WTC11 (cell line): Measurements from ENCODE around the gene CDK11B. TPM values are rescaled to one million over a fixed set of nuclear protein-coding genes. Genes with fewer than 3 reads are reported as not detected.
"Not testable (repeated sequence)": the region's sequence is repeated elsewhere in the genome, so short reads cannot be mapped to it uniquely, and the experiment has no call there.

Source experiments
- ATAC-seq: fragments of 200-7000 bp; cut with Tn5 transposase; 2 replicates; pipeline ENCODE4 v1.10.0; 2021; ENCODE audit warnings: mild to moderate bottlenecking, moderate library complexity
- CTCF ChIA-PET: fragments of 300-600 bp; sonication (Branson Sonifier 250); formaldehyde crosslinking; loops from one replicate; lab custom pipeline; 2021; ENCODE audit warnings: antibody characterized with exemption; lab: Charles Lee
- POLR2A ChIA-PET: fragments of 350-600 bp; sonication (Branson Sonifier 250); formaldehyde crosslinking; loops from one replicate; lab custom pipeline; 2021; ENCODE audit warnings: antibody characterized with exemption; lab: Charles Lee
- DNase-seq: peaks from one replicate; pipeline ENCODE4 v3.0.0; 2021; ENCODE audit warnings: low spot score
- H3K27ac Mint-ChIP-seq: 2 replicates; pipeline ENCODE4 v1.8.0; 2021; ENCODE audit warnings: mixed read lengths
- H3K27me3 Mint-ChIP-seq: 2 replicates; pipeline ENCODE4 v1.8.0; 2021; ENCODE audit warnings: low read depth, mild to moderate bottlenecking, moderate library complexity, mixed read lengths
- H3K36me3 Mint-ChIP-seq: 2 replicates; pipeline ENCODE4 v1.8.0; 2021; ENCODE audit warnings: mixed read lengths
- H3K4me1 Mint-ChIP-seq: 2 replicates; pipeline ENCODE4 v1.8.0; 2022; ENCODE audit warnings: mixed read lengths
- H3K4me3 Mint-ChIP-seq: 2 replicates; pipeline ENCODE4 v1.8.0; 2021; ENCODE audit warnings: mild to moderate bottlenecking, moderate library complexity, mixed read lengths
- H3K9me3 Mint-ChIP-seq: 2 replicates; pipeline ENCODE4 v1.8.0; 2021; ENCODE audit warnings: mixed read lengths
- E2F1 ChIP-seq: sonication (generic); formaldehyde crosslinking; IDR thresholded peaks from 2 replicates; pipeline ENCODE4 v1.8.0; 2022; ENCODE audit warnings: mild to moderate bottlenecking, missing genetic modification reagents
- E2F4 ChIP-seq: sonication (generic); formaldehyde crosslinking; IDR thresholded peaks from 2 replicates; pipeline ENCODE4 v1.8.1; 2022; ENCODE audit warnings: low read depth, mild to moderate bottlenecking, moderate library complexity, missing genetic modification reagents, borderline replicate concordance
- FOXJ3 ChIP-seq: sonication (generic); formaldehyde crosslinking; IDR thresholded peaks from 2 replicates; pipeline ENCODE4 v1.9.0; 2021; ENCODE audit warnings: missing genetic modification reagents, mild to moderate bottlenecking, borderline replicate concordance
- FOXK1 ChIP-seq: sonication (generic); formaldehyde crosslinking; IDR thresholded peaks from 2 replicates; pipeline ENCODE4 v1.8.0; 2022; ENCODE audit warnings: mild to moderate bottlenecking, moderate library complexity, missing genetic modification reagents
- ZNF425 ChIP-seq: fragments of 250-450 bp; sonication (Bioruptor Pico); conservative IDR thresholded peaks from 2 replicates; pipeline ENCODE4 v1.9.0; 2021; ENCODE audit warnings: mild to moderate bottlenecking
- total RNA-seq: library from RNA; stranded (reverse); gene quantifications from 3 replicates; pipeline ENCODE4 v1.2.3, GENCODE V29; 2021
- TF ChIP-seq, protein P1 (sequence below): sonication (generic); formaldehyde crosslinking; IDR thresholded peaks from 2 replicates; pipeline ENCODE4 v1.8.0; 2023; ENCODE audit warnings: mild to moderate bottlenecking, missing genetic modification reagents
- TF ChIP-seq, protein P2 (sequence below): fragments of 250-450 bp; sonication (Bioruptor Pico); IDR thresholded peaks from 2 replicates; pipeline ENCODE4 v1.8.0; 2021; ENCODE audit warnings: mild to moderate bottlenecking
- TF ChIP-seq, protein P3 (sequence below): sonication (generic); formaldehyde crosslinking; IDR thresholded peaks from 2 replicates; pipeline ENCODE4 v1.8.0; 2023; ENCODE audit warnings: missing genetic modification reagents, mild to moderate bottlenecking, borderline replicate concordance

Gene CDK11B
- total RNA-seq, 1 experiment from 2014 or later = 41.2 TPM

GRCh38 chr1:1677718-1678580, 19.1 kb upstream of the CDK11B start (continued):
- TF ChIP-seq, protein P1, sequence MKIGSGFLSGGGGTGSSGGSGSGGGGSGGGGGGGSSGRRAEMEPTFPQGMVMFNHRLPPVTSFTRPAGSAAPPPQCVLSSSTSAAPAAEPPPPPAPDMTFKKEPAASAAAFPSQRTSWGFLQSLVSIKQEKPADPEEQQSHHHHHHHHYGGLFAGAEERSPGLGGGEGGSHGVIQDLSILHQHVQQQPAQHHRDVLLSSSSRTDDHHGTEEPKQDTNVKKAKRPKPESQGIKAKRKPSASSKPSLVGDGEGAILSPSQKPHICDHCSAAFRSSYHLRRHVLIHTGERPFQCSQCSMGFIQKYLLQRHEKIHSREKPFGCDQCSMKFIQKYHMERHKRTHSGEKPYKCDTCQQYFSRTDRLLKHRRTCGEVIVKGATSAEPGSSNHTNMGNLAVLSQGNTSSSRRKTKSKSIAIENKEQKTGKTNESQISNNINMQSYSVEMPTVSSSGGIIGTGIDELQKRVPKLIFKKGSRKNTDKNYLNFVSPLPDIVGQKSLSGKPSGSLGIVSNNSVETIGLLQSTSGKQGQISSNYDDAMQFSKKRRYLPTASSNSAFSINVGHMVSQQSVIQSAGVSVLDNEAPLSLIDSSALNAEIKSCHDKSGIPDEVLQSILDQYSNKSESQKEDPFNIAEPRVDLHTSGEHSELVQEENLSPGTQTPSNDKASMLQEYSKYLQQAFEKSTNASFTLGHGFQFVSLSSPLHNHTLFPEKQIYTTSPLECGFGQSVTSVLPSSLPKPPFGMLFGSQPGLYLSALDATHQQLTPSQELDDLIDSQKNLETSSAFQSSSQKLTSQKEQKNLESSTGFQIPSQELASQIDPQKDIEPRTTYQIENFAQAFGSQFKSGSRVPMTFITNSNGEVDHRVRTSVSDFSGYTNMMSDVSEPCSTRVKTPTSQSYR (CRISPR knock-in tag) = no peak
- TF ChIP-seq, protein P2, sequence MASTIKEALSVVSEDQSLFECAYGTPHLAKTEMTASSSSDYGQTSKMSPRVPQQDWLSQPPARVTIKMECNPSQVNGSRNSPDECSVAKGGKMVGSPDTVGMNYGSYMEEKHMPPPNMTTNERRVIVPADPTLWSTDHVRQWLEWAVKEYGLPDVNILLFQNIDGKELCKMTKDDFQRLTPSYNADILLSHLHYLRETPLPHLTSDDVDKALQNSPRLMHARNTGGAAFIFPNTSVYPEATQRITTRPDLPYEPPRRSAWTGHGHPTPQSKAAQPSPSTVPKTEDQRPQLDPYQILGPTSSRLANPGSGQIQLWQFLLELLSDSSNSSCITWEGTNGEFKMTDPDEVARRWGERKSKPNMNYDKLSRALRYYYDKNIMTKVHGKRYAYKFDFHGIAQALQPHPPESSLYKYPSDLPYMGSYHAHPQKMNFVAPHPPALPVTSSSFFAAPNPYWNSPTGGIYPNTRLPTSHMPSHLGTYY (CRISPR knock-in tag) = no peak
- no peak for TF ChIP-seq FOXK1 (CRISPR knock-in tag)

- CTCF ChIA-PET, H3K4me3 Mint-ChIP-seq, ATAC-seq, POLR2A ChIA-PET, H3K27me3 Mint-ChIP-seq, H3K9me3 Mint-ChIP-seq, H3K27ac Mint-ChIP-seq, DNase-seq: not testable (repeated sequence)
- Mint-ChIP-seq H3K36me3 (peaks cover 17% of the 10 kb centered on the region), H3K4me1 (peaks cover 17% of the 10 kb centered on the region)
These were observed 17.3 kb upstream of the CDK11B start for GRCh38 chr1:1676087-1676486.

DNA sequence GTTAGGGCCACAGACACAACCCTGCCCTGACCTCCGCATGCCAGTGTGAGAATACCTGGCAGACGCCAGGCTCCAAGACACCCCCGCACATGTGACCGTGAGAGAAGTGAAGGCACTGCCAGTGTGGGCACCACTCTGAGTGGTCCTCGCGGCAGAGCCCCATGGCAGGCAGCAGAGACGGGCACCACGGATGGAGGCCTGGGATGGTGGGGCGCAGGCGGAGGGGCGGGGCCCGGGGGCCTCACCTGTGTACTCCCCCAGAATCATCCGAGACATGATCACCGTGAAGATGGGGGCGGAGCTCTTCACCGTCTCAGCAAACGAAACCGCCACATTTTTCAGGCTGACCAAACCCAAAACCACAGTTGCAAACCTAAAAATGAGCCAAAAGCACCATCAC, 16.4 kb upstream of the CDK11B start:
- H3K4me3 Mint-ChIP-seq, POLR2A ChIA-PET, H3K27me3 Mint-ChIP-seq, H3K9me3 Mint-ChIP-seq, DNase-seq, ATAC-seq, H3K27ac Mint-ChIP-seq, CTCF ChIA-PET: not testable (repeated sequence)
- H3K36me3 Mint-ChIP-seq = peaks cover 24% of the 10 kb centered on the region
- peaks cover 17% of the 10 kb centered on the region for H3K4me1 Mint-ChIP-seq

DNA sequence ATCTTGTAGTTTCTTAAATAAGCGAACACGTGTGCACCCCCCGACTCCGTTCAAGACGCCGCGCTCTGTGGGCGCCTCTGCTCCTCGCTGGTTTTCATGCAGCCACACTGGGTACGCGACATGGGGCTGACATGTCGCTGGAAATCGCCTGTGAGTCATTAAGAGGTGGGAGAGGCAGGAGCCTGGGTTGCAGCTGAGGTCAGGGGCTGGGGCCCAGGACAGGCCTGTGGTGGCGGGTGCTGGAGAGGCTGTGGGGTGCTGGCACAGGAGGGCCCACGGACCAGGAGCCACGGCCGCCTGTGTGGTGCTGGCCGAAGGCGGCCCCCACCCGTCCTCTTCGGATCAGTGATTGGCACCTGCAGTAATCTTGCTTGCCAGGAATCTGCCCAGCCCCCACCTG, 16.0 kb upstream of the CDK11B start:
- H3K36me3 Mint-ChIP-seq = peaks cover 24% of the 10 kb centered on the region
- peaks cover 17% of the 10 kb centered on the region for H3K4me1 Mint-ChIP-seq
- POLR2A ChIA-PET, ATAC-seq, CTCF ChIA-PET, H3K27ac Mint-ChIP-seq, DNase-seq, H3K9me3 Mint-ChIP-seq, H3K27me3 Mint-ChIP-seq, H3K4me3 Mint-ChIP-seq: not testable (repeated sequence)

DNA sequence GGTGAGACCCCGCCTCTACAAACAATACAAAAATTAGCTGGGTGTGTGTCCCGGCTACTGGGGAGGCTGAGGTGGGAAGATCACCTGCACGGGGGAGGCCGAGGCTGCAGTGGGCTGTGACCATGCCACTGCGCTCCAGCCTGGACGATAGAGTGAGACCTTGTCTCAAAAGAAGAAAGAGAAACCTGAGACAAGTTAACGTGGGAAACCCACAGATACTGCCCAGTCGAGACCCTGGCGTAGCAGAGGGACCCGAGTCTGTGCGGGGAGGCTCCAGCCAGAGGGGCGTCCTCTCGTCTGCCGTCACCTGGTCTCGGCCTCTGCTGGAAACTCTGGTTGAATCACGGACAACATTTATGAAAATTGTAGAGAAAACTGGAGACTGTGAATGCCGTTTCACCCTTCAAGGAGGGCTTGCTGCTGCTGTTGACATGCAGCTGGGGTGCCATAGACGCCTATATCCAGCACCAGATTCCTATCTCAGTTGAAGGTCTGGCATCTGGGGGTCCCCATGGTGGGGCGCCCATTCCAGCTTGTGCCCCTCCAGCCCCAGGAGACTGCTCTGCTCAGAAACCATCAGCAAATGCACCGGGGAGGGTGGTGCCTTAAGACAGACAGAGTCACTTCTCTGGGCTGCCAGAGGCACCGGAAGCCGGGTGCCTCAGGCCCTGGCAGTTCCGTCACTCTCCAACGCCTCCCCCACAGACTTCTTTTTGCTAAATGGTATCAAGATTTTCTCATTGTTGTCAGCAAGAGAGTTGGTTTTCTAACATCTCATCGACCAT, 13.6 kb upstream of the CDK11B start:
- POLR2A ChIA-PET = no interaction called here
- TF ChIP-seq, protein P3, sequence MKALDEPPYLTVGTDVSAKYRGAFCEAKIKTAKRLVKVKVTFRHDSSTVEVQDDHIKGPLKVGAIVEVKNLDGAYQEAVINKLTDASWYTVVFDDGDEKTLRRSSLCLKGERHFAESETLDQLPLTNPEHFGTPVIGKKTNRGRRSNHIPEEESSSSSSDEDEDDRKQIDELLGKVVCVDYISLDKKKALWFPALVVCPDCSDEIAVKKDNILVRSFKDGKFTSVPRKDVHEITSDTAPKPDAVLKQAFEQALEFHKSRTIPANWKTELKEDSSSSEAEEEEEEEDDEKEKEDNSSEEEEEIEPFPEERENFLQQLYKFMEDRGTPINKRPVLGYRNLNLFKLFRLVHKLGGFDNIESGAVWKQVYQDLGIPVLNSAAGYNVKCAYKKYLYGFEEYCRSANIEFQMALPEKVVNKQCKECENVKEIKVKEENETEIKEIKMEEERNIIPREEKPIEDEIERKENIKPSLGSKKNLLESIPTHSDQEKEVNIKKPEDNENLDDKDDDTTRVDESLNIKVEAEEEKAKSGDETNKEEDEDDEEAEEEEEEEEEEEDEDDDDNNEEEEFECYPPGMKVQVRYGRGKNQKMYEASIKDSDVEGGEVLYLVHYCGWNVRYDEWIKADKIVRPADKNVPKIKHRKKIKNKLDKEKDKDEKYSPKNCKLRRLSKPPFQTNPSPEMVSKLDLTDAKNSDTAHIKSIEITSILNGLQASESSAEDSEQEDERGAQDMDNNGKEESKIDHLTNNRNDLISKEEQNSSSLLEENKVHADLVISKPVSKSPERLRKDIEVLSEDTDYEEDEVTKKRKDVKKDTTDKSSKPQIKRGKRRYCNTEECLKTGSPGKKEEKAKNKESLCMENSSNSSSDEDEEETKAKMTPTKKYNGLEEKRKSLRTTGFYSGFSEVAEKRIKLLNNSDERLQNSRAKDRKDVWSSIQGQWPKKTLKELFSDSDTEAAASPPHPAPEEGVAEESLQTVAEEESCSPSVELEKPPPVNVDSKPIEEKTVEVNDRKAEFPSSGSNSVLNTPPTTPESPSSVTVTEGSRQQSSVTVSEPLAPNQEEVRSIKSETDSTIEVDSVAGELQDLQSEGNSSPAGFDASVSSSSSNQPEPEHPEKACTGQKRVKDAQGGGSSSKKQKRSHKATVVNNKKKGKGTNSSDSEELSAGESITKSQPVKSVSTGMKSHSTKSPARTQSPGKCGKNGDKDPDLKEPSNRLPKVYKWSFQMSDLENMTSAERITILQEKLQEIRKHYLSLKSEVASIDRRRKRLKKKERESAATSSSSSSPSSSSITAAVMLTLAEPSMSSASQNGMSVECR (CRISPR knock-in tag) = no peak
- TF ChIP-seq E2F1 (CRISPR knock-in tag) (no peak), FOXJ3 (CRISPR knock-in tag) (no peak), ZNF425 (CRISPR knock-in tag) (no peak), E2F4 (no peak)
- ATAC-seq (no peak), DNase-seq (no peak)
- Mint-ChIP-seq H3K27ac (no peak overlapping the region), H3K27me3 (no peaks in the 10 kb centered on the region), H3K36me3 (peaks cover 30% of the 10 kb centered on the region), H3K4me3 (no peak overlapping the region), H3K9me3 (no peaks in the 10 kb centered on the region), H3K4me1 (no peaks in the 10 kb centered on the region)
- CTCF ChIA-PET = no interaction called here
